Head of caudate nucleus (tissue), 42 donors: ENCODE results near the gene AKAP1.

Source experiments
- DNase-seq, 42 donors: peaks; one replicate each; pipeline versions ENCODE4 v3.0.0 to v3.0.0-alpha.2; 2020 to 2021; ENCODE audit warnings: mixed read lengths in 7 of 42
- intact Hi-C: fragments of 100-400 bp; cut with DNase I; formaldehyde crosslinking; loops from one replicate; pipeline ENCODE4 v1.15.0; 2022

Gene AKAP1, protein sequence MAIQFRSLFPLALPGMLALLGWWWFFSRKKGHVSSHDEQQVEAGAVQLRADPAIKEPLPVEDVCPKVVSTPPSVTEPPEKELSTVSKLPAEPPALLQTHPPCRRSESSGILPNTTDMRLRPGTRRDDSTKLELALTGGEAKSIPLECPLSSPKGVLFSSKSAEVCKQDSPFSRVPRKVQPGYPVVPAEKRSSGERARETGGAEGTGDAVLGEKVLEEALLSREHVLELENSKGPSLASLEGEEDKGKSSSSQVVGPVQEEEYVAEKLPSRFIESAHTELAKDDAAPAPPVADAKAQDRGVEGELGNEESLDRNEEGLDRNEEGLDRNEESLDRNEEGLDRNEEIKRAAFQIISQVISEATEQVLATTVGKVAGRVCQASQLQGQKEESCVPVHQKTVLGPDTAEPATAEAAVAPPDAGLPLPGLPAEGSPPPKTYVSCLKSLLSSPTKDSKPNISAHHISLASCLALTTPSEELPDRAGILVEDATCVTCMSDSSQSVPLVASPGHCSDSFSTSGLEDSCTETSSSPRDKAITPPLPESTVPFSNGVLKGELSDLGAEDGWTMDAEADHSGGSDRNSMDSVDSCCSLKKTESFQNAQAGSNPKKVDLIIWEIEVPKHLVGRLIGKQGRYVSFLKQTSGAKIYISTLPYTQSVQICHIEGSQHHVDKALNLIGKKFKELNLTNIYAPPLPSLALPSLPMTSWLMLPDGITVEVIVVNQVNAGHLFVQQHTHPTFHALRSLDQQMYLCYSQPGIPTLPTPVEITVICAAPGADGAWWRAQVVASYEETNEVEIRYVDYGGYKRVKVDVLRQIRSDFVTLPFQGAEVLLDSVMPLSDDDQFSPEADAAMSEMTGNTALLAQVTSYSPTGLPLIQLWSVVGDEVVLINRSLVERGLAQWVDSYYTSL

DNA sequence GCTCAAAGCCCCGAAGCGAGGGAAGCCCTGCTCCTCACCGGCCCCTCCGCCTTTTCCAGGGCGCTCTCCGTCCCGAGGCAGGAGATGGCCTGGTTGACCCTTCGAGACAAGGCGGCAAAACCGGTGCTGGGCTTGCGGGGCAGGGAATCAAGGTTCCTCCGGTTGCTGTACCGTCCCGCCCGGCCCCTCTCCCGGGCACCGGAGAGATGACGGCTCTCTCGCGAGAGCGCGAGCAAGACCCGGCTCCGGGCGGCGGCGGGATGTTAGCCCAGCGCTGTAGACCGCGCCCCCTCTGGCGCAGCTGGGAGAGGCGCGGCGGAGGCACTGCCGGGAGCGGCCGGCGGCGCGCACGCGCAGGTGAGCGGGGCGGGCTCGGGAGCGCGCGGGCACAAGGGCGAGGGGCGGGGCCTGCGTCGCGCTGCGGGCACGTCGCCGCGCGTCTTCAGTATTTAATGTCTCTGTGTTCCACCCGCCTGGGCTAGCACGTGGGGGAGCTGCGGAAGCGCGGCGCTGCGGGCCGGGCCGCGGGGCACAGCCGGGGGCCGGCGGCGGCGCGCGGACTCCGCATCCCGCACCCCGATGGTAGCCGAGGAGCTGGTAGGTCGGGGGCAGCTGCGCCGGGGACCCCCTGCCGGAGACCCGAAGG is at the start of gene AKAP1:
AKAP1 (plus strand) TSS at position 445 of the 646 bp plus-strand sequence. CDS start 20,219 bp downstream, outside the sequence.
- peak; percentile 84 to 98 (median 95) for DNase-seq
- intact Hi-C loops, result loop anchor here (10.0 kb wide), 1 partner anchor 110 kb away; the partner anchor contains the start of gene SCPEP1

DNA sequence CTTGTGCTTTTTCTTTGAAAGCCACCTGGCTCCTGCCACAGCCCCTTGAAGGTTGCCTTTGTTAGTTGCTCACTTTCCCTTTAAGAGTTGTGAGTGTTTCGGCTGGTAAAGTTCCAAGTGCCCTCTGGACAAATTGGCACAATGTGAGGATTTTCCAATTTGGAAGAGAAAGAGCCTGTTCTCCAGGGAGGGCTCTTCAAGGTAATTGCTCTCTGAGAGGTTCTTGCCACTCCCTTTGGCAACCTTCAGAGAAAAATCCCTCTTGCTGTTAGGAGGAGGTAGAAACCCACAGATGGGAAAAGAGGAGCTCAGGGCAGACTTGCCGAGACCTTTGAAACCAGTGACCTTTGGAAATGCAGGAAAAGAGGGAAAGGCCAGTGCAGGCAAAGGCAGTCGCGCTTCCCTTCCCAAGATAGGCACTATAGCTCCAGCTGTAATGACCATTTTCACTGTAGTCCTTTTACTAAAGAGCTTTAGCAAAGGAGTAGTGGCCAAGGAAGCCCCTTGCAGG is 49.0 kb upstream of the AKAP1 start:
- DNase-seq, result no peak
- intact Hi-C loops, result no loop called here

DNA sequence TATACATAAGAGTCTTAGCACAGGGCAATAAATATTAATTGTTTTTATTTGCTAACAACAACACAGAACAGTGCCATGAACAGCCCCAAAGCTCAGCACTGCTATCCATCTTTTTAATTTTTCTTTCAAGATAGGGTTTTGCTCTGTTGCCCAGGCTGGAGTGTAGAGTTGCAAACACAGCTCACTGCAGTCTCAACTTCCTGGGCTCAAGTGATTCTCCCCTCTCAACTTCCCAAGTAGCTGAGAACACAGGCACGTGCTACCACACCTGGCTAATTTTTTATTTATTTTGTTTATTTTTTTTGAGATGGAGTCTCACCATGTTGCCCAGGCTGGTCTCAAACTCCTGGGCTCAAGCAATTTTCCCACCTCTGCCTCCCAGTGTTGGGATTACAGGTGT is 47.6 kb upstream of the AKAP1 start:
- intact Hi-C loops, result no loop called here

DNA sequence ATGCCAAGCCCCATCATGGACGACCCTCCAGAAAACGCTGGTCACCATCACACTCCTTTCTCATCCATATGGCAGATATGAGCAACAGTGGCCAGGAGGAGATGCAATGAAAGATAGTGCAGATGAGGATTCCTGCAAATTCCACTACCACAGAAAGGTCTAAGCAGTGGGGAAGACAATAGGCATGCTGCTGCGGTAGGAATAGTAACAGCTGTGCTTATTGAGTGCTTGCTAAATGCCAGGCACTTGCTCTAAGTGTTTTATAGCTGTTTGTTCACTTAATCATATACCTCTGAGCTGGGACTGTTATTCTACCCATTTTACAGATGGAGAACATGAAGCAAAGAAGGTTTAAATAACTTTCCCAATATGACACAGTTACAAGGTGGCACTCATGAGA is 46.6 kb upstream of the AKAP1 start:
- no peak for DNase-seq
- intact Hi-C loops, result no loop called here

More for the DNA sequence above, 47.6 kb upstream of the AKAP1 start:
- no peak for DNase-seq

DNA sequence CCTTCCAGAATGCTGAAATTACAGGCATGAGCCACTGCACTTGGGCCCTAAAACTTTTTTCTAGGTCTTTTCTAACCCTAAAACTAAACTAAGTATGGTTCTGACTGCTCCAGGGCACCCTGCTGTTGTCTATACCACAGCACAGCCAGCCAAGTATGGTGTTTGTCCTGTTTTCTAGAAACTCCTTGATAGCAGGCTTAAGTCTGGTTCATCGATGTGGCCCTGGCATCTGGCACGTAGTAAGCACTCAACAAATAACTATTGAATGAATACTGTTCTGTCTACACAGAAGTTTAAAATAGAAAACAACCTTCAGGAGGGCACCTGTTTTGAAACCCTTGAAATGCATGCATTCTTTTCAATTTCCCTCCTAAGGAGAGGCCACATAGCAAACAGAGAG is 44.5 kb upstream of the AKAP1 start:
- intact Hi-C loops, result no loop called here
- DNase-seq, result no peak

DNA sequence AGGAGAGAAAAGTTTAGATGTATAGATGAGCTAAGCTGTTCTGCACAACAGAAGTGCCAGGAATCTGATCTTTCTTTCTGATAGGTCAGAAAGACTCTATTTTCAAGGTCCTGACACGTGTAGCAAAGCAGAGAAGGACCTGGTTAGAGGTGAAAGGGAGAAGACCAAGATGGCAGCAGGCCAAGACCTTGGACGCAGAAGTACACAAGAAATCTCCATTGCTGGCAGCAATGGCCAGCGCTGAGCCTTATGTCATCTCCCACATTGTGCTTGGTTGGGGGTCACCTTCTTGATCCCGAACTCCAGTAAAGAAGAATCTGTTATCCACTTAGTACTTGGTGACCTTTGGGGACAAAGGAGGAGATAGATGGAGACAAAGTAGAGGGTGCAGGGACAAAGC is 41.8 kb upstream of the AKAP1 start:
- intact Hi-C loops, result no loop called here
- DNase-seq, result no peak

DNA sequence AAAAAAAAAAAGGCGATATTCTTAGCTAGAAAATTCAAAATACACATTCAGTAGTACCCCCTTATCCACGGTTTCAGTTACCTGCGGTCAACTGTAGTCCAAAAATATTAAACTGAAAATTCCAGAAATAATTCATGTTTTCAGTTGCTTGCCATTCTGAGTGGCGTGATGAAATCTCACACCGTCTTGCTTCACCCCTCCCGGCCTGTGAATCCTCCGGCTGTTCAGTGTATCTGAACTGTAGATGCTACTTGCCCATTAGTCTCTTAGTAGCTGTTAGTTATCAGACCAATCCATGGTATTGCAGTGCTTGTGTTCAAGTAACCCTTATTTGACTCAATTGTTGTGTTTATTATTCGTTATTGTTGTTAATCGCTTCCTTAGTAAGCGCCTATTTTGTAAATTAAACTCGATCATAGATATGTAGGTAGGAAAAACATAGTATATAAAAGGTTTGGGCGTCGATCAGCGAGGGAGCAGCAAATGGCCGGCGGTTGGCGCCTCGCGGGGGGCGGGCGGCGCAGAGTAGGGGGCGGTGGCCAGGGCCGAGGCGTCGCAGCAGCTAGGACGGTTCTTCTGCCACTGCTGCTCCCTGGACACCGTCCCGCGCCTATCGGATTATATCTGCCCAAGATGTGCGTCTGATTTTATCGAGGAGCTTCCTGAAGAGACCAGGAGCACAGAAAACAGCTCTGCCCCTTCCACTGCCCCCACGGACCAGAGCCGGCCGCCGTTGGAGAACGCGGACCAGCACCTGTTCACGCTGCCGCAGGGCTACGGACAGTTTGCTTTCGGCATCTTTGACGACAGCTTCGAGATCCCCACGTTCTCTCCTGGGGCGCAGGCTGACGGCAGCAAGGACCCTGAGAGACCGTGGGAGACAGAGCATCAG is 39.8 kb upstream of the AKAP1 start:
- peak in 1 of 42 donors; percentile 26 for DNase-seq
- intact Hi-C loops, result no loop called here

DNA sequence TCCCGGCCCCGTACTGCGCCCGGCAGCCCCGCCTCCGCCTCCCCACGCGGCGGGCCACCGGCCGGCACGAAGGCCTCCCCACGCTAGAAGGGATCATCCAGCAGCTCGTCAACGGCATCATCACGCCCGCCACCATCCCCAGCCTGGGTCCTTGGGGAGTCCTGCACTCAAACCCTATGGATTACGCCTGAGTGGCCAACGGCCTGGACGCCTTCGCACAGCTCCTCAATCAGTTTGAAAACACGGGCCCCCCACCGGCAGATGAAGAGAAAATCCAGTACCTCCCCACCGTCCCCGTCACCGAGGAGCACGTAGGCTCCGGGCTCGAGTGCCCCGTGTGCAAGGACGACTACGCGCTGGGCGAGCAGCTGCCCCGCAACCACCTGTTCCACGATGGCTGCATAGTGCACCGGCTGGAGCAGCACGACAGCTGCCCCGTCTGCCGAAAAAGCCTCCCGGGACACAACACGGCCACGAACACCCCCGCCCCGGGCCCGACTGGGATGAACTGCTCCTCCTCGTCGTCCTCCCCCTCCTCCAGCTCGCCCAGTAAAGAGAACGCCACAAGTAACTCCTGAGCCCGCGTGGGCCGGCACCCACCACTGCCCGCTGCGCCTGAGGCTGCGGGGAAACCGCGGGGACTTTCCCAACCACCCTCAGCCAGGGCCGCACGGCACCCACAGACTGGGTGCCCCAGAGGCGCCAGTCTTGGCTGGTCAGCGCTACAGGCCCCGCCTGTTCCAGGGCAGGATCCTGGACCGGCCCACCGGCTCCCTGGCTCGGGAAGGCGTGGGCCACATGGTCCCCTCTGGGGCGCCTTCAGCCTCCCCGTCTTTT is 39.0 kb upstream of the AKAP1 start:
- intact Hi-C loops, result no loop called here
- peak in 14 of 42 donors; percentile 3 to 53 (median 14) for DNase-seq

DNA sequence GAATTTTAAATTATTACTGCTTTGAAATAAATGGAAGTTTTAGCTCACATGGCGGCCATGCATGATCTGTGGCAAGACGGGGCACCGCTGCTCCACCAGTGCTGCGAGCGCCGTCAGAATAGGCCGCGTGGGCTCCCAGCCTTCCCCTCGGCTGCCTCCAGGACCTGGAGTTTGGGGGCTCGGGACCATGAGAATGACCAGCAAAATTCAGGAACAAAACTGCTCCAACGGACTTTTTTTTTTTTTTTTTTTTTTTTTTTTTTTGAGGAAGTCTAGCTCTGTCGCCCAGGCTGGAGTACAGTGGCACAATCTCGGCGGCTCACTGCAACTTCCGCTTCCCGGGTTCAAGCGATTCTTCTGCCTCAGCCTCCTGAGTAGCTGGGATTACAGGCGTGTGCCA is 38.3 kb upstream of the AKAP1 start:
- intact Hi-C loops, result no loop called here
- peak in 4 of 42 donors; percentile 2 to 29 (median 16) for DNase-seq

DNA sequence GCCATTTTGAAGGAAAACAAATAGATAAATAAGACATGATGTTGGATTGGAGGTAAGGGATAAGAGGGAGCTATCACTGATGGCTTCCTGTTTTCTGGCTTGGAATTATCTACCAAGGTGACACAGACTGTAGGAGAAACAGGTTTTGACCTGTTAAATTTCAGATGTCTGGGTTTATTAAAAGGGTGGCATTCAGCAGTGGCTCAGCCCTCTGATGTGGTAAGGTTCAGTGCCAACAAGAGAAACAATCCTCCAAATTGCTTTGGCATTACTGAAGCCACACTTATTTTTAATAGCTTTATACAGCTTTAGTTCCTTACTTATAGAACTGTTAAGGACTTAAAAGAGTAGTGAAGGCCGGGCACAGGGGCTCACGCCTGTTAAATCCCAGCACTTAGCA is 37.0 kb upstream of the AKAP1 start:
- DNase-seq, result no peak
- intact Hi-C loops, result no loop called here

DNA sequence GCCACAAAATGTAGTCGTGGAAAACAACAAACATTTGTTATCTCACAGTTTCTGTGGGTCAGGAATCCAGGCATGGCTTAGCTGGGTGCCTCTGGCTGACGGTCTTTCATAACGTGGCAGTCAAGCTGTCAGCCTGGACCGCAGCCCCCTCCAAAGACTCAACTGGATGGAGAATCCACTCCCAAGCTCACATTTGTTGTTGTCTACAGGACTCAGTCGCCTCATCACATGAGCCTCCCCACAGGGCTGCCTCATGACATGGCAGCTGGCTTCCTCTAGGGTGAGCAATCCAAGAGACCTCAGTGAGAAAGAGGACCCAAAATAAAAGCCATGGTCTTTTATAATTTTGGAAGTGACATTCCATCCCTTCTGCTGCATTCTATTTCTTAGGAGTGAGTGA is 34.7 kb upstream of the AKAP1 start:
- intact Hi-C loops, result no loop called here
- peak in 3 of 42 donors; percentile 4 to 32 (median 16) for DNase-seq

DNA sequence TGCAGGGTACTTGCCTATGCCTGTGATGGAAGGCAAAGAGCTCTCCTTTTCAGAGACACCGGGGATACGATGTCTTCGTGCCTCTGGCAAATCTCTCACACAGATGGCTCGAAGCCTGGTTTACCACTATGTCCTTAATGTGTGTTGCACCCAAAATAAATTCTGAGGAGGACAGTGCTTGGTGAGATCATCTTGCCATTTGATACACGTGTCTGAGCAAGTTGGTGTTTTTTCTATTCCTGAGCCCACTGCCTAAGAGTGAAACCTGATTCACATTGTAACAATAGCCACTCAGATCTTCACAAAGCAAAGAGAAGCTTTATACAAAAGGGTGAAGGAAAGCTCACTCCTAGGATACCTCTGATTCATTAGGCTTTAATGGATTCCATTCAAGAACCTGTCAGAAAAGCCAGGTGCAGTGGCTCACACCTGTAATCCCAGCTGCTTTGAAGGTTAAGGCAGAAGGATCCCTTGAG is 33.1 kb upstream of the AKAP1 start:
- intact Hi-C loops, result no loop called here

DNA sequence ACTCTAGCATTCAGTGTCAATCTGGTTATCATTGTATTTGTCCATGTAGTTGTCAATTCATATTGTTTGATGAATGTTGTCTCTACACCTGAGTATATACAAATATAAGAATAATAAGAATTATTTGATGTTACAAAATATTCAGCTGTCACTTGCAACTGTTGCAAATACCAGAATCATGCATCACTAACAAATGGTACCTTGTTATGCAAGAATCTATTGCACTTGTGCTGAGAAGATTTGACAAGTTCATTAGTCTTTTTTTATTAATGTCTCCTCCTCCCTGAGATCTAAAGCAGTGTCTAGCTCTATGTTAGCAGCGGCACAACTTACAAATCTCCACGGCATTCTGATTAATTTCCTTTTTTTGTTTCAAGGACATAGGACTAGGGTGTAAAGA is 22.2 kb upstream of the AKAP1 start:
- intact Hi-C loops, result no loop called here
- DNase-seq, result no peak

More for the DNA sequence above, 33.1 kb upstream of the AKAP1 start:
- no peak for DNase-seq

DNA sequence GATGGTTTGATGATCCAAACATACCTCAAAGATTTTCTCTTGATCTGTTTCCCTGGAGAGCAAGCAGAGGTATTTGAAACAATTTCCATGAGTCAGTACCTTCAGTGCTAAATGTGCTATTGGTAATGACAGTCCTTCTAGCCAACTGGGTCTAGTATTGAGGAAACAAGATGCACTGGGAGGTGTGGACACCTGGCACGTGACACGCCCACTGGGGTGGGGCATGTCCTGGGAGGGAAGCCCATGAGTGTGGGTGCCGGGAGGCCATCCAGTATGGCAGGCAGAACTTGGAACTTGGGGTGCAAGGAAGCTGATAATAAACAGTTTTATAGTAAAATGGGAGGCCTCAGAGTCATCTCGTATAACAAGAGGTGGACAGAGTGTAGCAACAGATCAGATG is 17.9 kb upstream of the AKAP1 start:
- no peak for DNase-seq
- intact Hi-C loops, result no loop called here

DNA sequence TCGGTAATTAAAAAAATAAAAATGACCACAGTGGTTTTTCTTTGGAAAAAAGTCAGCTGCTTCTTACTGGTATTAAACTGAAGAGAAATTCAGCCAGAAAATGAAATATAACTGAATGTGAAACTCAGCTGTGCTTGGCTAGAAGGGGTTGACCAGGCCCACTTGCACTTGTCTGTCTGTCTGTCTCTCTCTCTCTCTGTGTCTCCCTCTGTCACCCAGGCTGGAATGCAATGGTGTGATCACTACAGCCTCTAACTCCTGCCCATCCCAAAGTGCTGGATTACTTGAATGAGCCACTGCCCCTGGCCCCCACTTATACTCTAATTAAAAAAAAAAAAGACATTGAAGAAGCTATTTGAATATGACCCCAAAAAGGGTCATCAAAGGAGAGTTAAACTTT is 17.3 kb upstream of the AKAP1 start:
- DNase-seq, result no peak
- intact Hi-C loops, result no loop called here

DNA sequence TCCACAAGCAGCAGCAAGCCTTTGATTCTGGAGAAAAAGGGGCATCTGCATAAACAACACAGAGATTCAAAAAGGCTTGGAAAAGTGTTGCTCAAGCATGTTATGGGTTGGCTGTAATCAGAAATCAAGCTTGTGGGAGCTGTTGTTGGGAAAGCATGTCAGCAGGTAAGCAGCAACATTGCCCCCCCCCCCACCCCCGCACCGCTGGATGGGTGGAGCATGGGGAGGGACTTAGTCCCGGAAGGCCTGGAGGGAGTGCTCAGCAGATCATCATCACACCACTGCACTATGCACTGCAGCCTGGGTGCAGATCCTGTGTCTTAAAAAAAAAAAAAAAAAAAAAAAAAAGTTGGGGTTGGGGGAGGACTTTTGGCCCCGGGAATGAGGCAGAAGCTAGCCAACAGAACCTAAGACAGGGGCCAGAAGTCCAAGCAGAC is 16.8 kb upstream of the AKAP1 start:
- intact Hi-C loops, result no loop called here
- DNase-seq, result no peak

DNA sequence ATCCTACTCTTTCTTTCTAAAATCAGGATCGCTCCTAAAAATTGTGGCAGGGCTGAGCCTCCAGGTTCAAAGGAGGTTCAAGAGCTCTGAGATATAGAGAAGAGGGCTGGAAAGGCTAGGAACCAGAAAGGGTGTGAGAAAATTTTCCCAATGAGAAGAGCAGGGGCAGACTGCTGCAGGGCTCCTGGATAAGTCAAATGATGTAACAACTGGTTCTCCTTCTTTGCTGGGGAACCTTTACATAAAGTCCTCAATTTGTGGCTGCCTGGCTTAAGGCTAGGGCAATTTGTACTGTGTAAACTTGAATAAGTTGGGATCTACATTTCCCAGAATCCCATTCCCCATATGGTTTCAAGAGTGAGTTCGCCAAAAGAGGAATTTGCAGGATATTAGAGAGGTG is 16.3 kb upstream of the AKAP1 start:
- intact Hi-C loops, result no loop called here
- DNase-seq, result no peak
